GM23338 (cell line): ENCODE measurements around the gene GRID2. TPM values are rescaled to one million over a fixed set of nuclear protein-coding genes. Genes with fewer than 3 reads are reported as not detected.

ENCODE experiments used
- ATAC-seq: fragments of 200-7000 bp; cut with Tn5 transposase; 3 replicates; pipeline ENCODE4 v1.9.1; 2020
- DNase-seq: peaks from one replicate; pipeline ENCODE4 v3.0.0-alpha.2; 2015; ENCODE audit warnings: low spot score
- H2AFZ ChIP-seq: fragments of 200-600 bp; sonication (generic); 2 replicates; pipeline ENCODE4 v1.8.0; 2016; ENCODE audit warnings: antibody characterized with exemption, mild to moderate bottlenecking, moderate library complexity
- H3F3A ChIP-seq: fragments of 200-600 bp; sonication (generic); replicated peaks from 2 replicates; pipeline ENCODE4 v1.8.0; 2017; ENCODE audit warnings: antibody characterized with exemption, mixed run types, low read depth
- H3K27ac ChIP-seq: fragments of 200-600 bp; sonication (generic); 2 replicates; pipeline ENCODE4 v1.6.1; 2016; ENCODE audit warnings: low read depth
- H3K27me3 ChIP-seq: fragments of 200-600 bp; sonication (generic); 2 replicates; pipeline ENCODE4 v1.8.0; 2016; ENCODE audit warnings: mild to moderate bottlenecking, mixed run types, moderate library complexity; ENCODE audit not compliant: insufficient read depth
- H3K36me3 ChIP-seq: fragments of 200-600 bp; sonication (generic); 2 replicates; pipeline ENCODE4 v1.8.0; 2016; ENCODE audit warnings: mild to moderate bottlenecking; ENCODE audit not compliant: insufficient read depth
- H3K4me1 ChIP-seq: fragments of 200-600 bp; sonication (generic); 2 replicates; pipeline ENCODE4 v1.8.0; 2016; ENCODE audit warnings: mild to moderate bottlenecking, moderate library complexity; ENCODE audit not compliant: insufficient read depth
- H3K4me2 ChIP-seq: fragments of 200-600 bp; sonication (generic); 2 replicates; pipeline ENCODE4 v1.7.1; 2017; ENCODE audit warnings: mixed run types
- H3K4me3 ChIP-seq: fragments of 200-600 bp; sonication (generic); 2 replicates; pipeline ENCODE4 v1.6.1; 2016; ENCODE audit warnings: mixed run types
- H3K79me2 ChIP-seq: fragments of 200-600 bp; sonication (generic); replicated peaks from 2 replicates; pipeline ENCODE4 v1.8.0; 2017; ENCODE audit warnings: mild to moderate bottlenecking; ENCODE audit not compliant: insufficient read depth
- H3K9me2 ChIP-seq: fragments of 200-600 bp; sonication (generic); 2 replicates; pipeline ENCODE4 v1.8.0; 2017; ENCODE audit not compliant: insufficient read depth
- H4K20me1 ChIP-seq: fragments of 200-600 bp; sonication (generic); replicated peaks from 2 replicates; pipeline ENCODE4 v1.8.0; 2017; ENCODE audit warnings: mild to moderate bottlenecking; ENCODE audit not compliant: insufficient read depth
- H3K27ac Mint-ChIP-seq: 2 replicates; pipeline ENCODE4 v1.8.0; 2020; ENCODE audit warnings: inconsistent platforms, mild to moderate bottlenecking, moderate library complexity, mixed read lengths
- H3K27me3 Mint-ChIP-seq: 3 replicates; pipeline ENCODE4 v1.8.0; 2022; ENCODE audit warnings: low read depth, mild to moderate bottlenecking, moderate library complexity, mixed read lengths, inconsistent platforms; ENCODE audit not compliant: insufficient read depth, poor library complexity
- H3K36me3 Mint-ChIP-seq: 3 replicates; pipeline ENCODE4 v1.8.0; 2021; ENCODE audit warnings: low read depth, mild to moderate bottlenecking, inconsistent platforms, moderate library complexity, mixed read lengths
- H3K4me1 Mint-ChIP-seq: 3 replicates; pipeline ENCODE4 v1.8.0; 2020; ENCODE audit warnings: mild to moderate bottlenecking, inconsistent platforms, mixed read lengths
- H3K4me3 Mint-ChIP-seq: 3 replicates; pipeline ENCODE4 v1.8.0; 2021; ENCODE audit warnings: moderate library complexity, mild to moderate bottlenecking, inconsistent platforms, mixed read lengths
- H3K9me3 Mint-ChIP-seq: 3 replicates; pipeline ENCODE4 v1.8.0; 2020; ENCODE audit warnings: moderate library complexity, mild to moderate bottlenecking, inconsistent platforms, mixed read lengths
- CREB1 ChIP-seq: fragments of 250-450 bp; sonication (Bioruptor Pico); IDR thresholded peaks from 2 replicates; pipeline ENCODE4 v1.5.0; 2020; ENCODE audit warnings: low read depth, mild to moderate bottlenecking, moderate library complexity
- EZH2 ChIP-seq: fragments of 200-600 bp; sonication (generic); IDR thresholded peaks from one replicate; pipeline ENCODE4 v1.8.0; 2017; ENCODE audit warnings: antibody characterized with exemption, mild to moderate bottlenecking, low read depth; ENCODE audit not compliant: unreplicated experiment
- EZH2phosphoT487 ChIP-seq: fragments of 200-600 bp; sonication (generic); IDR thresholded peaks from one replicate; pipeline ENCODE4 v1.8.1; 2018; ENCODE audit warnings: antibody characterized with exemption; ENCODE audit not compliant: unreplicated experiment
- JUNB ChIP-seq: IDR thresholded peaks from one replicate; pipeline ENCODE4 v1.6.1; 2016; ENCODE audit warnings: antibody characterized with exemption; ENCODE audit not compliant: unreplicated experiment
- NANOG ChIP-seq: IDR thresholded peaks from 2 replicates; pipeline ENCODE4 v1.6.1; 2016; ENCODE audit warnings: antibody characterized with exemption, borderline replicate concordance
- POLR2AphosphoS5 ChIP-seq: IDR thresholded peaks from 2 replicates; pipeline ENCODE4 v1.6.1; 2016; ENCODE audit warnings: antibody characterized with exemption, low read depth
- STAT1 ChIP-seq: IDR thresholded peaks from one replicate; pipeline ENCODE4 v1.6.1; 2016; ENCODE audit warnings: antibody characterized with exemption; ENCODE audit not compliant: unreplicated experiment
- ZNF114 ChIP-seq: fragments of 250-450 bp; sonication (Bioruptor Pico); IDR thresholded peaks from 2 replicates; pipeline ENCODE4 v1.5.0; 2020; ENCODE audit warnings: mild to moderate bottlenecking, moderate library complexity
- ZNF331 ChIP-seq: fragments of 250-450 bp; sonication (Bioruptor Pico); IDR thresholded peaks from 2 replicates; pipeline ENCODE4 v1.5.0; 2020; ENCODE audit warnings: low read depth, mild to moderate bottlenecking, moderate library complexity
- polyA plus RNA-seq: library from polyadenylated mRNA; unstranded; fragments of >200 nt; fragmentation: Nextera tagmentation; extraction: Ambion mirVana; gene quantifications from 2 replicates; pipeline ENCODE4 v1.2.1, GENCODE V29; 2016
- total RNA-seq: library from RNA; depleted of rRNA; stranded (reverse); fragments of >200 nt; shearing (Covaris generic); gene quantifications from 2 replicates; pipeline ENCODE4 v1.2.3, GENCODE V29; 2014
- TF ChIP-seq, protein P1 (sequence below): IDR thresholded peaks from one replicate; pipeline ENCODE4 v1.6.1; 2018; ENCODE audit warnings: antibody characterized with exemption; ENCODE audit not compliant: unreplicated experiment
- TF ChIP-seq, protein P2 (sequence below): IDR thresholded peaks from 2 replicates; pipeline ENCODE4 v1.6.1; 2016; ENCODE audit warnings: antibody characterized with exemption
- TF ChIP-seq, protein P3 (sequence below): fragments of 250-450 bp; sonication (Bioruptor Pico); IDR thresholded peaks from 2 replicates; pipeline ENCODE4 v1.5.0; 2020; ENCODE audit warnings: mild to moderate bottlenecking, moderate library complexity
- TF ChIP-seq, protein P4 (sequence below), 2 experiments: fragments of 200-600 bp in 1 of 2; sonication (generic) in 1 of 2; conservative IDR thresholded peaks; 2 replicates each; pipeline versions ENCODE4 v1.5.1 to v1.6.1; 2016 to 2017; ENCODE audit warnings: antibody characterized with exemption in 2 of 2, low read depth in 2 of 2, mild to moderate bottlenecking in 2 of 2, moderate library complexity in 1 of 2

The GRID2 gene
- total and polyA plus RNA-seq, 2 experiments from 2014 or later, result 19.9 to 65.4 TPM

DNA sequence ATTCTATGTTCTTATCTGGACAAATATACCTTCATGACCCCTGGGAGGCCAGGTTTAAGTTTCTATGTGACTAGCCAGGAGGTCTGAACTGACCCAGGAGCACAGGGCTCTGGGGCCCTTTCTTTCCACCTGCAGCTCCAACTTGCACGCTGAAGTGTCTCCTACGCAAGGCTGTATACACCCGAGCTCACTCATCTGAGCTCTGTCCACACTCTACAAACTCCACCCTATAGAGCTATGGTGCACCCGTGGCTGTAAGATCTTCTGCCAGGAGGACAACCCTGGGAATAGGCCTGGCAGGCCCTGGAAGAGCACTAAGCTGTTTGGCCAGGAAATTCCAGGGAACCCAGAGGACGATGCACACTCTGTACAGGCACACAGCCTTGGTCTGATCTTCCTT lies 1464.2 kb downstream of the GRID2 start:
- no peaks in the 10 kb centered on the region for H3K36me3 ChIP-seq
- no peak for TF ChIP-seq POLR2AphosphoS5
- no peak for TF ChIP-seq EZH2phosphoT487
- TF ChIP-seq, protein P1, sequence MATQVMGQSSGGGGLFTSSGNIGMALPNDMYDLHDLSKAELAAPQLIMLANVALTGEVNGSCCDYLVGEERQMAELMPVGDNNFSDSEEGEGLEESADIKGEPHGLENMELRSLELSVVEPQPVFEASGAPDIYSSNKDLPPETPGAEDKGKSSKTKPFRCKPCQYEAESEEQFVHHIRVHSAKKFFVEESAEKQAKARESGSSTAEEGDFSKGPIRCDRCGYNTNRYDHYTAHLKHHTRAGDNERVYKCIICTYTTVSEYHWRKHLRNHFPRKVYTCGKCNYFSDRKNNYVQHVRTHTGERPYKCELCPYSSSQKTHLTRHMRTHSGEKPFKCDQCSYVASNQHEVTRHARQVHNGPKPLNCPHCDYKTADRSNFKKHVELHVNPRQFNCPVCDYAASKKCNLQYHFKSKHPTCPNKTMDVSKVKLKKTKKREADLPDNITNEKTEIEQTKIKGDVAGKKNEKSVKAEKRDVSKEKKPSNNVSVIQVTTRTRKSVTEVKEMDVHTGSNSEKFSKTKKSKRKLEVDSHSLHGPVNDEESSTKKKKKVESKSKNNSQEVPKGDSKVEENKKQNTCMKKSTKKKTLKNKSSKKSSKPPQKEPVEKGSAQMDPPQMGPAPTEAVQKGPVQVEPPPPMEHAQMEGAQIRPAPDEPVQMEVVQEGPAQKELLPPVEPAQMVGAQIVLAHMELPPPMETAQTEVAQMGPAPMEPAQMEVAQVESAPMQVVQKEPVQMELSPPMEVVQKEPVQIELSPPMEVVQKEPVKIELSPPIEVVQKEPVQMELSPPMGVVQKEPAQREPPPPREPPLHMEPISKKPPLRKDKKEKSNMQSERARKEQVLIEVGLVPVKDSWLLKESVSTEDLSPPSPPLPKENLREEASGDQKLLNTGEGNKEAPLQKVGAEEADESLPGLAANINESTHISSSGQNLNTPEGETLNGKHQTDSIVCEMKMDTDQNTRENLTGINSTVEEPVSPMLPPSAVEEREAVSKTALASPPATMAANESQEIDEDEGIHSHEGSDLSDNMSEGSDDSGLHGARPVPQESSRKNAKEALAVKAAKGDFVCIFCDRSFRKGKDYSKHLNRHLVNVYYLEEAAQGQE, result no peak
- TF ChIP-seq ZNF331, result no peak
- no peak for TF ChIP-seq EZH2
- TF ChIP-seq, protein P2, sequence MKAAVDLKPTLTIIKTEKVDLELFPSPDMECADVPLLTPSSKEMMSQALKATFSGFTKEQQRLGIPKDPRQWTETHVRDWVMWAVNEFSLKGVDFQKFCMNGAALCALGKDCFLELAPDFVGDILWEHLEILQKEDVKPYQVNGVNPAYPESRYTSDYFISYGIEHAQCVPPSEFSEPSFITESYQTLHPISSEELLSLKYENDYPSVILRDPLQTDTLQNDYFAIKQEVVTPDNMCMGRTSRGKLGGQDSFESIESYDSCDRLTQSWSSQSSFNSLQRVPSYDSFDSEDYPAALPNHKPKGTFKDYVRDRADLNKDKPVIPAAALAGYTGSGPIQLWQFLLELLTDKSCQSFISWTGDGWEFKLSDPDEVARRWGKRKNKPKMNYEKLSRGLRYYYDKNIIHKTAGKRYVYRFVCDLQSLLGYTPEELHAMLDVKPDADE, result no peak
- no peak for TF ChIP-seq NANOG
- TF ChIP-seq, protein P3, sequence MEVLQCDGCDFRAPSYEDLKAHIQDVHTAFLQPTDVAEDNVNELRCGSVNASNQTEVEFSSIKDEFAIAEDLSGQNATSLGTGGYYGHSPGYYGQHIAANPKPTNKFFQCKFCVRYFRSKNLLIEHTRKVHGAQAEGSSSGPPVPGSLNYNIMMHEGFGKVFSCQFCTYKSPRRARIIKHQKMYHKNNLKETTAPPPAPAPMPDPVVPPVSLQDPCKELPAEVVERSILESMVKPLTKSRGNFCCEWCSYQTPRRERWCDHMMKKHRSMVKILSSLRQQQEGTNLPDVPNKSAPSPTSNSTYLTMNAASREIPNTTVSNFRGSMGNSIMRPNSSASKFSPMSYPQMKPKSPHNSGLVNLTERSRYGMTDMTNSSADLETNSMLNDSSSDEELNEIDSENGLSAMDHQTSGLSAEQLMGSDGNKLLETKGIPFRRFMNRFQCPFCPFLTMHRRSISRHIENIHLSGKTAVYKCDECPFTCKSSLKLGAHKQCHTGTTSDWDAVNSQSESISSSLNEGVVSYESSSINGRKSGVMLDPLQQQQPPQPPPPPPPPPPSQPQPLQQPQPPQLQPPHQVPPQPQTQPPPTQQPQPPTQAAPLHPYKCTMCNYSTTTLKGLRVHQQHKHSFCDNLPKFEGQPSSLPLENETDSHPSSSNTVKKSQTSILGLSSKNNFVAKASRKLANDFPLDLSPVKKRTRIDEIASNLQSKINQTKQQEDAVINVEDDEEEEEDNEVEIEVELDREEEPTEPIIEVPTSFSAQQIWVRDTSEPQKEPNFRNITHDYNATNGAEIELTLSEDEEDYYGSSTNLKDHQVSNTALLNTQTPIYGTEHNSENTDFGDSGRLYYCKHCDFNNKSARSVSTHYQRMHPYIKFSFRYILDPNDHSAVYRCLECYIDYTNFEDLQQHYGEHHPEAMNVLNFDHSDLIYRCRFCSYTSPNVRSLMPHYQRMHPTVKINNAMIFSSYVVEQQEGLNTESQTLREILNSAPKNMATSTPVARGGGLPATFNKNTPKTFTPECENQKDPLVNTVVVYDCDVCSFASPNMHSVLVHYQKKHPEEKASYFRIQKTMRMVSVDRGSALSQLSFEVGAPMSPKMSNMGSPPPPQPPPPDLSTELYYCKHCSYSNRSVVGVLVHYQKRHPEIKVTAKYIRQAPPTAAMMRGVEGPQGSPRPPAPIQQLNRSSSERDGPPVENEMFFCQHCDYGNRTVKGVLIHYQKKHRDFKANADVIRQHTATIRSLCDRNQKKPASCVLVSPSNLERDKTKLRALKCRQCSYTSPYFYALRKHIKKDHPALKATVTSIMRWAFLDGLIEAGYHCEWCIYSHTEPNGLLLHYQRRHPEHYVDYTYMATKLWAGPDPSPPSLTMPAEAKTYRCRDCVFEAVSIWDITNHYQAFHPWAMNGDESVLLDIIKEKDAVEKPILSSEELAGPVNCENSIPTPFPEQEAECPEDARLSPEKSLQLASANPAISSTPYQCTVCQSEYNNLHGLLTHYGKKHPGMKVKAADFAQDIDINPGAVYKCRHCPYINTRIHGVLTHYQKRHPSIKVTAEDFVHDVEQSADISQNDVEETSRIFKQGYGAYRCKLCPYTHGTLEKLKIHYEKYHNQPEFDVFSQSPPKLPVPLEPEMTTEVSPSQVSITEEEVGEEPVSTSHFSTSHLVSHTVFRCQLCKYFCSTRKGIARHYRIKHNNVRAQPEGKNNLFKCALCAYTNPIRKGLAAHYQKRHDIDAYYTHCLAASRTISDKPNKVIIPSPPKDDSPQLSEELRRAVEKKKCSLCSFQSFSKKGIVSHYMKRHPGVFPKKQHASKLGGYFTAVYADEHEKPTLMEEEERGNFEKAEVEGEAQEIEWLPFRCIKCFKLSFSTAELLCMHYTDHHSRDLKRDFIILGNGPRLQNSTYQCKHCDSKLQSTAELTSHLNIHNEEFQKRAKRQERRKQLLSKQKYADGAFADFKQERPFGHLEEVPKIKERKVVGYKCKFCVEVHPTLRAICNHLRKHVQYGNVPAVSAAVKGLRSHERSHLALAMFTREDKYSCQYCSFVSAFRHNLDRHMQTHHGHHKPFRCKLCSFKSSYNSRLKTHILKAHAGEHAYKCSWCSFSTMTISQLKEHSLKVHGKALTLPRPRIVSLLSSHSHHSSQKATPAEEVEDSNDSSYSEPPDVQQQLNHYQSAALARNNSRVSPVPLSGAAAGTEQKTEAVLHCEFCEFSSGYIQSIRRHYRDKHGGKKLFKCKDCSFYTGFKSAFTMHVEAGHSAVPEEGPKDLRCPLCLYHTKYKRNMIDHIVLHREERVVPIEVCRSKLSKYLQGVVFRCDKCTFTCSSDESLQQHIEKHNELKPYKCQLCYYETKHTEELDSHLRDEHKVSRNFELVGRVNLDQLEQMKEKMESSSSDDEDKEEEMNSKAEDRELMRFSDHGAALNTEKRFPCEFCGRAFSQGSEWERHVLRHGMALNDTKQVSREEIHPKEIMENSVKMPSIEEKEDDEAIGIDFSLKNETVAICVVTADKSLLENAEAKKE (CRISPR knock-in tag), result no peak
- TF ChIP-seq, protein P4, sequence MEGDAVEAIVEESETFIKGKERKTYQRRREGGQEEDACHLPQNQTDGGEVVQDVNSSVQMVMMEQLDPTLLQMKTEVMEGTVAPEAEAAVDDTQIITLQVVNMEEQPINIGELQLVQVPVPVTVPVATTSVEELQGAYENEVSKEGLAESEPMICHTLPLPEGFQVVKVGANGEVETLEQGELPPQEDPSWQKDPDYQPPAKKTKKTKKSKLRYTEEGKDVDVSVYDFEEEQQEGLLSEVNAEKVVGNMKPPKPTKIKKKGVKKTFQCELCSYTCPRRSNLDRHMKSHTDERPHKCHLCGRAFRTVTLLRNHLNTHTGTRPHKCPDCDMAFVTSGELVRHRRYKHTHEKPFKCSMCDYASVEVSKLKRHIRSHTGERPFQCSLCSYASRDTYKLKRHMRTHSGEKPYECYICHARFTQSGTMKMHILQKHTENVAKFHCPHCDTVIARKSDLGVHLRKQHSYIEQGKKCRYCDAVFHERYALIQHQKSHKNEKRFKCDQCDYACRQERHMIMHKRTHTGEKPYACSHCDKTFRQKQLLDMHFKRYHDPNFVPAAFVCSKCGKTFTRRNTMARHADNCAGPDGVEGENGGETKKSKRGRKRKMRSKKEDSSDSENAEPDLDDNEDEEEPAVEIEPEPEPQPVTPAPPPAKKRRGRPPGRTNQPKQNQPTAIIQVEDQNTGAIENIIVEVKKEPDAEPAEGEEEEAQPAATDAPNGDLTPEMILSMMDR (conservative IDR thresholded peaks at IDR 0.05; ENCODE audit: low read depth in 2 of 2), result no peak
- TF ChIP-seq JUNB, result no peak
- TF ChIP-seq CREB1 (CRISPR knock-in tag), result no peak
- TF ChIP-seq ZNF114 (CRISPR knock-in tag), result no peak
- no peak for TF ChIP-seq STAT1
- ATAC-seq (no peak), DNase-seq (no peak)
- no peak overlapping the region for H3K4me3 ChIP-seq
- no peaks in the 10 kb centered on the region for H3K79me2 ChIP-seq
- Mint-ChIP-seq H3K27me3 (no peaks in the 10 kb centered on the region), H3K27ac (no peak overlapping the region), H3K36me3 (no peaks in the 10 kb centered on the region; the same call in 2 of the 3 replicates), H3K4me1 (peaks cover 15% of the 10 kb centered on the region), H3K4me3 (no peak overlapping the region), H3K9me3 (no peaks in the 10 kb centered on the region)
- H3F3A ChIP-seq, result no peaks in the 10 kb centered on the region
- H3K9me2 ChIP-seq, result no peaks in the 10 kb centered on the region
- no peak overlapping the region for H3K27ac ChIP-seq
- no peak overlapping the region for H3K4me2 ChIP-seq
- H4K20me1 ChIP-seq, result no peaks in the 10 kb centered on the region
- H2AFZ ChIP-seq, result no peak overlapping the region
- no peaks in the 10 kb centered on the region for H3K27me3 ChIP-seq
- peaks cover 12% of the 10 kb centered on the region for H3K4me1 ChIP-seq
